ENCODE data around the gene TMEM61.

The TMEM61 gene

GRCh38 chr1:55039342-55040082 is 59.1 kb downstream of the TMEM61 start, which contains the start of gene PCSK9:
Gene PCSK9, plus strand, starts transcription at chr1:55039548. Its CDS starts 290 bp downstream, at chr1:55039838.
- DNase-seq (ENCODE audit: low read depth), result no peak

GRCh38 chr1:55040083-55040932 is 59.9 kb downstream of the TMEM61 start:
- DNase-seq (ENCODE audit: low read depth), result no peak

DNA sequence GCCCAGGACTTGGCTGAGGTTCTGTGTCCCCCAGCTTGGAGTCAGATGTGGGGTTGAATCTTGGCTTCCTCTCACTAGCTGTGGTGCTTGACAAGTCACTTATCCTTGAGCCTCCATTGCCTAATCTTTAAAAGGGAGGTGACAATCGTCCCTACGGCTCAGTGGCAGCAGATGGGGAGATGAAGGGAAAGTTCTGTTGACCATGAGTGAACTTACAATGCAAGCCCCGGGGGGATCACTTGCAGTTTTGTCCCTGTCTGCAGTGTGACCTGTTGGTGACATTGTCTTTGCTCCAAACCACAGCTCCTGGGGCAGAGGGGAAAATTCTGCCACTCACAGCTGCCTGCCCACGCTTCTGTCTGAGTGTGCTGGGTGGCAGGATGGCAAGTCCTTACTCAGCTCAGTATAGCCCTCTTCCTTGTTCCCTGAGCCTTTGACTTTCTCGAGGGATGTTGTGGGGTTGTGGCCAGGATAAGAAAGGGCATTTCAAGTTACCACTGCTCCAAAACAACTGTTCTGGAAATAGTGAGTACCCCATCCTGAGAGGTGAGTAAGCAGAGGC is 60.6 kb downstream of the TMEM61 start:
- DNase-seq (ENCODE audit: low read depth), result no peak

- no peak for DNase-seq (ENCODE audit: low read depth)
Measured at GRCh38 chr1:55041613-55042012, 61.2 kb downstream of the TMEM61 start.

All from activated T-helper 1 cell treated with Interleukin-2 at 50 U/mL for 16 hours (primary cell).